T-cell (primary cell): ENCODE results near the gene POTEF. TPM values are rescaled to one million over a fixed set of nuclear protein-coding genes. Genes with fewer than 3 reads are reported as not detected.
"Not testable (repeated sequence)": the region's sequence is repeated elsewhere in the genome, so short reads cannot be mapped to it uniquely, and the experiment has no call there.

ENCODE experiments used
- ATAC-seq, 4 experiments: fragments of 200-7000 bp in 3 of 4; fragments of 150-1000 bp in 1 of 4; cut with Tn5 transposase; replicated peaks in 1 of 4; 1 replicate in 3 of 4; 2 replicates in 1 of 4; pipeline ENCODE4 v1.10.0; 2021; ENCODE audit warnings: moderate library complexity in 3 of 4, mild to moderate bottlenecking in 2 of 4, moderate number of reproducible peaks in 1 of 4
- CTCF ChIA-PET, 2 donors: fragments of 300-600 bp; sonication (Branson Sonifier 250); formaldehyde crosslinking; loops; one replicate each; lab custom pipeline; 2022; ENCODE audit warnings: antibody characterized with exemption in 2 of 2; lab: Charles Lee
- POLR2A ChIA-PET, 2 donors: fragments of 300-600 bp; sonication (Branson Sonifier 250); formaldehyde crosslinking; loops; one replicate each; lab custom pipeline; 2022; ENCODE audit warnings: antibody characterized with exemption in 2 of 2; lab: Charles Lee
- DNase-seq, 35 experiments: peaks; one replicate each; pipeline versions ENCODE4 v3.0.0 to v3.0.0-alpha.2; 2013 to 2023
- H3K27ac ChIP-seq: one replicate; pipeline ENCODE4 v1.5.1; 2013; ENCODE audit warnings: low read length
- H3K27me3 ChIP-seq, 2 experiments: replicated peaks in 1 of 2; 1 replicate in 1 of 2; 2 replicates in 1 of 2; pipeline versions ENCODE4 v1.6.1 to v1.7.0; 2013; ENCODE audit warnings: low read length in 1 of 2, mixed read lengths in 1 of 2; ENCODE audit not compliant: control insufficient read depth in 2 of 2, insufficient read depth in 2 of 2; ENCODE audit errors: extremely low read depth in 1 of 2
- H3K36me3 ChIP-seq, 2 donors: 1 replicate in 1 of 2; 2 replicates in 1 of 2; pipeline versions ENCODE4 v1.6.1 to v1.7.0; 2013; ENCODE audit warnings: low read length in 1 of 2; ENCODE audit not compliant: control insufficient read depth in 2 of 2, insufficient read depth in 1 of 2; ENCODE audit errors: extremely low read depth in 1 of 2
- H3K4me1 ChIP-seq, 2 experiments: 1 replicate in 1 of 2; 2 replicates in 1 of 2; pipeline versions ENCODE4 v1.6.1 to v1.7.0; 2013; ENCODE audit warnings: low read length in 2 of 2, mixed read lengths in 1 of 2; ENCODE audit not compliant: insufficient read depth in 2 of 2, control insufficient read depth in 1 of 2; ENCODE audit errors: extremely low read depth in 1 of 2
- H3K4me3 ChIP-seq, 2 donors: 1 replicate in 1 of 2; 2 replicates in 1 of 2; pipeline versions ENCODE4 v1.5.1 to v1.7.0; 2013; ENCODE audit warnings: mild to moderate bottlenecking in 2 of 2, low read length in 1 of 2, moderate library complexity in 1 of 2; ENCODE audit not compliant: control insufficient read depth in 1 of 2; ENCODE audit errors: extremely low read depth in 1 of 2
- H3K9me3 ChIP-seq: 2 replicates; pipeline ENCODE4 v1.7.0; 2013
- H3K27ac Mint-ChIP-seq, 2 donors: one replicate each; pipeline ENCODE4 v1.8.0; 2020 to 2021; ENCODE audit warnings: mild to moderate bottlenecking in 2 of 2, mixed read lengths in 2 of 2
- H3K27me3 Mint-ChIP-seq, 2 donors: one replicate each; pipeline ENCODE4 v1.8.0; 2021 to 2022; ENCODE audit warnings: mixed read lengths in 2 of 2
- H3K36me3 Mint-ChIP-seq: one replicate; pipeline ENCODE4 v1.8.0; 2021; ENCODE audit warnings: mixed read lengths
- H3K4me1 Mint-ChIP-seq, 3 donors: one replicate each; pipeline ENCODE4 v1.8.0; 2020 to 2022; ENCODE audit warnings: mixed read lengths in 3 of 3, mild to moderate bottlenecking in 1 of 3
- H3K4me3 Mint-ChIP-seq, 3 donors: one replicate each; pipeline ENCODE4 v1.8.0; 2020 to 2022; ENCODE audit warnings: mild to moderate bottlenecking in 3 of 3, mixed read lengths in 3 of 3, moderate library complexity in 3 of 3
- H3K9me3 Mint-ChIP-seq, 3 donors: one replicate each; pipeline ENCODE4 v1.8.0; 2020 to 2022; ENCODE audit warnings: mixed read lengths in 3 of 3
- WGBS: methylation state at CpG from one replicate; pipeline ENCODE4 v1.1.5; 2013; ENCODE audit warnings: missing lambda C conversion rate; ENCODE audit not compliant: insufficient coverage; 5-methylcytosine and 5-hydroxymethylcytosine counted together
- total RNA-seq, 35 experiments: library from RNA in 6 of 35; stranded (reverse) in 6 of 35; fragments of 120-200 nt in 1 of 35; gene quantifications; one replicate each; pipeline versions ENCODE4 v1.2.1 to v1.2.4 and lab custom pipeline; 2013 to 2026

Gene POTEF
- total RNA-seq, 5 donors from 2014 or later (not counting 1 experiment from before 2014, with no cell fraction given) = not detected

GRCh38 chr2:130059982-130060381 is 69.0 kb downstream of the POTEF start:
- no CpG with 5 or more reads among the region's 10 CpGs for WGBS
- H3K4me3 ChIP-seq, H3K27ac Mint-ChIP-seq, ATAC-seq, H3K4me1 Mint-ChIP-seq, H3K36me3 Mint-ChIP-seq, H3K27ac ChIP-seq, DNase-seq, H3K27me3 Mint-ChIP-seq, H3K9me3 Mint-ChIP-seq, H3K9me3 ChIP-seq, POLR2A ChIA-PET, H3K36me3 ChIP-seq, H3K27me3 ChIP-seq, H3K4me1 ChIP-seq, H3K4me3 Mint-ChIP-seq, CTCF ChIA-PET: not testable (repeated sequence)

DNA sequence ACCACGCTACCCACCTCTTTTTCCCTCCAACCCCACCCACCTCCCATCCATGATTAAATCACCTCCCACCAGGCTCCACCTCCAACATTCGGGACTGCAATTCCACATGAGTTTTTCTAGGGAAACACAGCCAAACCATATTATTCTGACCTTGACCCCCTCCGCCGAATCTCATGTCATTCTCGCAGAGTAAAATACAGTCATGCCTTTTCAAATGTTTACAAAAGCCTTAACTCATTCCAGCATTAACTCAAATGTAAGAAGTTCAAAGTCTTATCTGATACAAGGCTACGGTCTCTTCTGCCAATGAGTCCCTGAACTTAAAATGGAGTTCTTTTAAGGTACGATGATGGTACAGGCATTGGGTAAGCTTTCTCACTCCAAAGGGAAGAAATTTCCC is 72.7 kb downstream of the POTEF start:
- H3K36me3 Mint-ChIP-seq, H3K4me1 ChIP-seq, ATAC-seq, H3K27ac Mint-ChIP-seq, H3K27me3 ChIP-seq, H3K27me3 Mint-ChIP-seq, H3K27ac ChIP-seq, DNase-seq, H3K9me3 ChIP-seq, H3K36me3 ChIP-seq, CTCF ChIA-PET, H3K4me3 ChIP-seq, H3K4me1 Mint-ChIP-seq, H3K4me3 Mint-ChIP-seq, H3K9me3 Mint-ChIP-seq, POLR2A ChIA-PET: not testable (repeated sequence)
- no CpG with 5 or more reads among the region's 7 CpGs for WGBS

GRCh38 chr2:130053217-130053911 is 75.7 kb downstream of the POTEF start:
- H3K4me3 Mint-ChIP-seq, H3K9me3 ChIP-seq, H3K9me3 Mint-ChIP-seq, H3K4me1 Mint-ChIP-seq, H3K36me3 Mint-ChIP-seq, H3K27ac ChIP-seq, POLR2A ChIA-PET, H3K36me3 ChIP-seq, H3K4me3 ChIP-seq, ATAC-seq, H3K27me3 Mint-ChIP-seq, CTCF ChIA-PET, DNase-seq, H3K27ac Mint-ChIP-seq, H3K4me1 ChIP-seq, H3K27me3 ChIP-seq: not testable (repeated sequence)
- WGBS = 74% methylated on average over 3 of the region's 7 CpGs

- H3K4me3 Mint-ChIP-seq, H3K4me1 Mint-ChIP-seq, POLR2A ChIA-PET, H3K4me3 ChIP-seq, H3K27me3 Mint-ChIP-seq, H3K9me3 ChIP-seq, CTCF ChIA-PET, H3K4me1 ChIP-seq, H3K36me3 Mint-ChIP-seq, H3K9me3 Mint-ChIP-seq, DNase-seq, ATAC-seq, H3K27ac ChIP-seq, H3K36me3 ChIP-seq, H3K27ac Mint-ChIP-seq, H3K27me3 ChIP-seq: not testable (repeated sequence)
- no CpG with 5 or more reads among the region's 5 CpGs for WGBS
Observed at GRCh38 chr2:130052376-130052775, 76.6 kb downstream of the POTEF start.

- H3K27me3 ChIP-seq, H3K4me1 Mint-ChIP-seq, ATAC-seq, H3K4me3 Mint-ChIP-seq, H3K27ac ChIP-seq, H3K27ac Mint-ChIP-seq, H3K9me3 ChIP-seq, H3K4me1 ChIP-seq, CTCF ChIA-PET, DNase-seq, H3K9me3 Mint-ChIP-seq, H3K27me3 Mint-ChIP-seq, H3K36me3 Mint-ChIP-seq, H3K4me3 ChIP-seq, H3K36me3 ChIP-seq, POLR2A ChIA-PET: not testable (repeated sequence)
- 40% methylated on average over 1 of the region's 4 CpGs for WGBS
Observed at GRCh38 chr2:130048422-130048821, 80.6 kb downstream of the POTEF start.

- no CpG with 5 or more reads among the region's 16 CpGs for WGBS
- CTCF ChIA-PET, H3K27ac Mint-ChIP-seq, H3K36me3 ChIP-seq, H3K27ac ChIP-seq, H3K4me1 Mint-ChIP-seq, H3K4me3 ChIP-seq, H3K9me3 ChIP-seq, H3K36me3 Mint-ChIP-seq, DNase-seq, H3K27me3 ChIP-seq, H3K4me1 ChIP-seq, H3K9me3 Mint-ChIP-seq, POLR2A ChIA-PET, ATAC-seq, H3K27me3 Mint-ChIP-seq, H3K4me3 Mint-ChIP-seq: not testable (repeated sequence)
Observed at GRCh38 chr2:130038265-130038603, 90.8 kb downstream of the POTEF start.

DNA sequence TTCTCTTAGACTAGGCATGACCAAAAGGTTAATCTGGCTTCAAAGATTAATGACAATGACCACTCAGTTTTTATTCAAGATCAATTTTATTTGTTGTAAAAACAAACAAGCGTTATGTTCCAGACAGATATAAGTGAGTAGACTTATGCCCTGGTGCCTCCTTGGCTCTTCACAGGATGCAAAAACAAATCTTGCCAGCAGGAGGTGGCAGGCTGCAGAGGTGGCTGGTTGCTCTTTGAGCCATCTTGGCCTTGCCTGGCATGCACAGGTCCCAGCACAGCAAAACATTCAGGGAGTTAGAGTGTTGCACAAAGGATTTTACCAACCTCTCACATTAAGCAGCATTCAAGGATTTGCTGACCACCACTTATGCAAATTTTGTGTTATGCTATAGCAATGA is 103.1 kb downstream of the POTEF start:
- peak in 2 of 35 experiments; percentile 1 for DNase-seq
- H3K27me3 Mint-ChIP-seq = peaks cover 6 to 11% of the 10 kb centered on the region in 2 donors
- 100% methylated on average over 1 of the region's 1 CpG for WGBS
- H3K27ac ChIP-seq, H3K9me3 ChIP-seq, H3K27me3 ChIP-seq, H3K4me3 Mint-ChIP-seq, H3K4me1 ChIP-seq, H3K36me3 Mint-ChIP-seq, CTCF ChIA-PET, H3K4me1 Mint-ChIP-seq, H3K36me3 ChIP-seq, ATAC-seq, H3K9me3 Mint-ChIP-seq, H3K4me3 ChIP-seq, H3K27ac Mint-ChIP-seq, POLR2A ChIA-PET: not testable (repeated sequence)
